Fibroblast of villous mesenchyme (primary cell): ENCODE measurements around the gene GSE1. TPM values are rescaled to one million over a fixed set of nuclear protein-coding genes. Genes with fewer than 3 reads are reported as not detected.
A peak's percentile ranks its signal among the peaks of the same experiment; 100 is the strongest.

Experiments
- DNase-seq: peaks from one replicate; pipeline ENCODE4 v3.0.0-alpha.2; 2010; ENCODE audit warnings: low read depth
- H3K4me3 ChIP-seq: 2 replicates; pipeline ENCODE4 v1.5.1; 2011; ENCODE audit warnings: low read depth, mild to moderate bottlenecking, low read length
- CTCF ChIP-seq: IDR thresholded peaks from 2 replicates; pipeline ENCODE4 v1.5.1; 2012; ENCODE audit warnings: low read depth, mild to moderate bottlenecking, low read length; ENCODE audit not compliant: insufficient read depth
- total RNA-seq: library from RNA; depleted of rRNA; stranded (reverse); fragments of >200 nt; gene quantifications from 2 replicates; pipeline ENCODE4 v1.2.3, GENCODE V29; 2012

The GSE1 gene
- total RNA-seq, 1 donor = 48.4 TPM

GRCh38 chr16:85652431-85653221, 39.5 kb downstream of the GSE1 start:
- TF ChIP-seq CTCF = no peak
- peak; percentile 76 for DNase-seq
- no peak overlapping the region for H3K4me3 ChIP-seq

GRCh38 chr16:85653290-85653891, 40.3 kb downstream of the GSE1 start:
- H3K4me3 ChIP-seq = no peak overlapping the region
- no peak for TF ChIP-seq CTCF
- no peak for DNase-seq

GRCh38 chr16:85654251-85655095, 41.4 kb downstream of the GSE1 start:
- TF ChIP-seq CTCF = no peak
- no peak overlapping the region for H3K4me3 ChIP-seq
- no peak for DNase-seq

- H3K4me3 ChIP-seq = no peak overlapping the region
- no peak for DNase-seq
- TF ChIP-seq CTCF = no peak
These were observed 42.4 kb downstream of the GSE1 start for GRCh38 chr16:85655216-85656129.

GRCh38 chr16:85656351-85657266, 43.5 kb downstream of the GSE1 start:
- DNase-seq = no peak
- no peak for TF ChIP-seq CTCF

More at GRCh38 chr16:85656351-85657266, 43.5 kb downstream of the GSE1 start:
- H3K4me3 ChIP-seq = no peak overlapping the region
